Parathyroid adenoma (tissue), 2 donors: Measurements from ENCODE around the gene CNGB1.

Source experiments
- H2AFZ ChIP-seq: fragments of 300-600 bp; sonication (generic); one replicate; pipeline ENCODE4 v1.7.0; 2017; ENCODE audit warnings: antibody characterized with exemption, mild to moderate bottlenecking
- H3K27ac ChIP-seq: fragments of 300-600 bp; sonication (generic); one replicate; pipeline ENCODE4 v1.7.0; 2017
- H3K27me3 ChIP-seq: fragments of 300-600 bp; sonication (generic); one replicate; pipeline ENCODE4 v1.7.0; 2017; ENCODE audit warnings: low read length; ENCODE audit not compliant: control insufficient read depth, insufficient read depth
- H3K36me3 ChIP-seq: fragments of 300-600 bp; sonication (generic); one replicate; pipeline ENCODE4 v1.7.0; 2017; ENCODE audit warnings: low read length; ENCODE audit not compliant: control insufficient read depth, insufficient read depth
- H3K4me1 ChIP-seq: fragments of 300-600 bp; sonication (generic); one replicate; pipeline ENCODE4 v1.7.0; 2017; ENCODE audit warnings: control low read depth
- H3K4me2 ChIP-seq: fragments of 300-600 bp; sonication (generic); one replicate; pipeline ENCODE4 v1.7.0; 2017; ENCODE audit warnings: low read length
- H3K4me3 ChIP-seq: fragments of 300-600 bp; sonication (generic); one replicate; pipeline ENCODE4 v1.7.0; 2017; ENCODE audit warnings: low read depth, low read length
- H3K79me2 ChIP-seq: fragments of 300-600 bp; sonication (generic); one replicate; pipeline ENCODE4 v1.7.0; 2017; ENCODE audit warnings: control low read depth
- H3K9ac ChIP-seq: fragments of 300-600 bp; sonication (generic); one replicate; pipeline ENCODE4 v1.7.0; 2017; ENCODE audit warnings: mild to moderate bottlenecking
- H3K9me3 ChIP-seq: fragments of 300-600 bp; sonication (generic); one replicate; pipeline ENCODE4 v1.7.0; 2017; ENCODE audit warnings: low read length; ENCODE audit not compliant: control insufficient read depth
- TF ChIP-seq, protein P1 (sequence below): fragments of 300-600 bp; sonication (generic); IDR thresholded peaks from one replicate; pipeline ENCODE4 v1.7.0; 2017; ENCODE audit warnings: antibody characterized with exemption, mild to moderate bottlenecking
- donor health status: primary hyperparathyroidism.

Gene CNGB1

DNA sequence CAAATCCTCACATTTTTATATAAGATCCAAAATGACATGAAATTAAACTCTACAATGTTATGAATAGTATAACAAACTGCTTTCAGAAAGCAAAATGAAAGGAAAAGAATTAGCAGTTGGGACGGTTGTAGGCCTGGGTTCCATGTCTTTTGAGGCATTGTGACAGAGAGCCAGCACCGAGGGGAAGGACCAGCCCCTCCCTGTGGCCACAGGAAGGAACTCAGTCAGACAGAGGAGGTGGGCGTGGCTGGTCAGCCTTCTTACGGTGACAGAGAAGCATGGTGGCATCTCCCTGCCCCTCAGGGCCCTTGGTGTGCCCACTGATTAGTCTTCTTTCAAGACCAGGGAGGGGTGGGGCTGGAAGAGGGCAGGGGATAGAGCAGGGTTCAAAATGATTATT, 23.9 kb upstream of the CNGB1 start:
- Histone ChIP-seq H3K4me2 (no peak overlapping the region), H3K36me3 (no peaks in the 10 kb centered on the region), H3K79me2 (peaks cover 2% of the 10 kb centered on the region), H2AFZ (no peak overlapping the region), H3K9me3 (no peaks in the 10 kb centered on the region), H3K27me3 (no peaks in the 10 kb centered on the region), H3K9ac (no peak overlapping the region), H3K4me1 (peaks cover 8% of the 10 kb centered on the region), H3K4me3 (no peak overlapping the region), H3K27ac (no peak overlapping the region)
- TF ChIP-seq, protein P1, sequence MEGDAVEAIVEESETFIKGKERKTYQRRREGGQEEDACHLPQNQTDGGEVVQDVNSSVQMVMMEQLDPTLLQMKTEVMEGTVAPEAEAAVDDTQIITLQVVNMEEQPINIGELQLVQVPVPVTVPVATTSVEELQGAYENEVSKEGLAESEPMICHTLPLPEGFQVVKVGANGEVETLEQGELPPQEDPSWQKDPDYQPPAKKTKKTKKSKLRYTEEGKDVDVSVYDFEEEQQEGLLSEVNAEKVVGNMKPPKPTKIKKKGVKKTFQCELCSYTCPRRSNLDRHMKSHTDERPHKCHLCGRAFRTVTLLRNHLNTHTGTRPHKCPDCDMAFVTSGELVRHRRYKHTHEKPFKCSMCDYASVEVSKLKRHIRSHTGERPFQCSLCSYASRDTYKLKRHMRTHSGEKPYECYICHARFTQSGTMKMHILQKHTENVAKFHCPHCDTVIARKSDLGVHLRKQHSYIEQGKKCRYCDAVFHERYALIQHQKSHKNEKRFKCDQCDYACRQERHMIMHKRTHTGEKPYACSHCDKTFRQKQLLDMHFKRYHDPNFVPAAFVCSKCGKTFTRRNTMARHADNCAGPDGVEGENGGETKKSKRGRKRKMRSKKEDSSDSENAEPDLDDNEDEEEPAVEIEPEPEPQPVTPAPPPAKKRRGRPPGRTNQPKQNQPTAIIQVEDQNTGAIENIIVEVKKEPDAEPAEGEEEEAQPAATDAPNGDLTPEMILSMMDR = peak; percentile 39

DNA sequence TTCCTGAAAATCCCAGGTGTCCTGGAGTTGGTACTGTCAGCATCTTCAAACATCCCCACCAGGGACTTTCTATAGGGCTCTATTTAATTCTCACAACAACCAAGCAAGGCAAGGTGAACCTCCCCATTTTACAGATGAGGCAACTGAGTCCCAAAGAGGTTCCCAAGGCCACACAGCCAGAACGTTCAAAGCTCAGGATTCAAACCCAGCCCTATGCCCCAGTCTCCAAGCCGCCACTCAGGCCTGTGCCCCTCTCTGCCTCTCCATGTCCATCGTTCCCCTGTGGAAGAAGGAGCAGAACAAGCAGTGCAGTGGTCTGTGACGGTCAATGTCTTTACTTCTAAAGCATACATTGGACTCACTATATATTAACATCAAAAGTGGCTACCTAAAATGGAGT, 23.4 kb upstream of the CNGB1 start:
- Histone ChIP-seq H3K79me2 (peaks cover 2% of the 10 kb centered on the region), H3K9ac (no peak overlapping the region), H3K4me3 (no peak overlapping the region), H3K27ac (no peak overlapping the region), H2AFZ (no peak overlapping the region), H3K27me3 (no peaks in the 10 kb centered on the region), H3K9me3 (no peaks in the 10 kb centered on the region), H3K4me2 (no peak overlapping the region), H3K36me3 (no peaks in the 10 kb centered on the region), H3K4me1 (peaks cover 6% of the 10 kb centered on the region)
- TF ChIP-seq, protein P1 = no peak

DNA sequence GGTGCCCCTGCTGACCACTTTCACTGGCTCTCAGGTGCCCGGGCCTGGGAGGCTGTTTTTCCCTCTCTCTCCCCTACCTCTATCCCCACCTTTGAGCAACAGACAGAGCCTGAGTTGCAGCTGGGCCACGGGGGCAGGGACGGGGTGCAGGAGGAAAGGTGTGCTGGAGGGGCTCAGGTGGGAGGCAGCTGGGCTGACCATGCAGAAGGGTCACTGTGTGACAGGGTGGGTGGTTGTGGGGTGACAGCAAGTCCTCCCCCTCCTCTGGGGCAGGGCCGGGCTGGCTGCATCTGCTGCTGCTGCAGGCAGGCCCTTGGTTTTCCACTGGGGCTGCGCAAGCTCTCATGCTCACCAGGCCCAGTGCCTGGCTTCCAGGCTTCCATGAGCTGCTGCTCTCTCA, 23.0 kb upstream of the CNGB1 start:
- no peak overlapping the region for H3K9ac ChIP-seq
- no peak overlapping the region for H3K27ac ChIP-seq
- H3K9me3 ChIP-seq = no peaks in the 10 kb centered on the region
- H3K79me2 ChIP-seq = peaks cover 2% of the 10 kb centered on the region
- no peak overlapping the region for H3K4me3 ChIP-seq
- H3K4me1 ChIP-seq = peaks cover 2% of the 10 kb centered on the region
- H3K27me3 ChIP-seq = no peaks in the 10 kb centered on the region
- H3K4me2 ChIP-seq = no peak overlapping the region
- TF ChIP-seq, protein P1 = no peak
- no peak overlapping the region for H2AFZ ChIP-seq
- no peaks in the 10 kb centered on the region for H3K36me3 ChIP-seq

DNA sequence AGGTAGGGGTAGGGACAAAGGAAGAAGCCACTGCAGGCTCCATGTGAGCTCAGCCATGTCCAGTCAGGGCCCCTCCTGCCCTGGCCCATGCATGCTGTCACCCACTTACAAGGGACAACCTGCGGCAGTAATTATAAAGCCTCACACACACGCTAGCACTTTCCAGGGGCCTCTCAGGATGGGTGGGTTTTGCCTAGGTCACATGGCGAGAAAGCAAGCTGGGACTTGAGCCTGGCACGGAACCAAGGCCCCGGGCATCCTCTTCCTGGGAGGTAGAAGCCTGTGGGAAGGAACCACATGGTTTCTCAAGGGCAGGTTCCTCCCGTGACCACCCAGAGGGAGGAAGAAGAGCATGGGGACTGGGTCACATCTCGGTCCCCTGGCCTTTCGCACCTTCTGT, 22.5 kb upstream of the CNGB1 start:
- no peak overlapping the region for H2AFZ ChIP-seq
- TF ChIP-seq, protein P1 = no peak
- H3K27me3 ChIP-seq = no peaks in the 10 kb centered on the region
- no peaks in the 10 kb centered on the region for H3K36me3 ChIP-seq
- H3K9me3 ChIP-seq = no peaks in the 10 kb centered on the region
- H3K4me2 ChIP-seq = no peak overlapping the region
- H3K9ac ChIP-seq = no peak overlapping the region
- no peak overlapping the region for H3K27ac ChIP-seq
- H3K4me3 ChIP-seq = no peak overlapping the region
- H3K4me1 ChIP-seq = no peaks in the 10 kb centered on the region
- peaks cover 2% of the 10 kb centered on the region for H3K79me2 ChIP-seq

DNA sequence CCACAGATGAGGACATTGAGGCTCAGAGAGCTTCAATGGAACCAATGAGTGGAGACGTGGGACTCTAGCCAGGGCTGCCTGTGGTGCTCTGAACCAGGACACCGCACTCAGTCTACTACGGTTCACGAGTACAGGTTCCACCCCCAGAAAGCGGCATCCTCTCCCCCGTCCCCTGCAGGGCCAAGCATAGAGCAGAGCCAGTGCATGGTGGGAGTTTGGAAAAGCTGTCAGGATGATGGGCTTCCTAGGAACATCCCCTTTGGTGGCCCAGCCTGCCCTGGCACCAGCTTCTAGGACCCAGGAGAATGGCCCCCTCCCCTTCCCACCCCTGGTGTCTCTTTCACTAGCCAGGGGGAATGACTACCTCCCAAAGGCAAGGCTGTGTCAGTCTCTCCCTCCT, 21.2 kb upstream of the CNGB1 start:
- Histone ChIP-seq H3K4me2 (no peak overlapping the region), H2AFZ (no peak overlapping the region), H3K27ac (no peak overlapping the region), H3K9me3 (no peaks in the 10 kb centered on the region), H3K27me3 (no peaks in the 10 kb centered on the region), H3K79me2 (peaks cover 2% of the 10 kb centered on the region), H3K4me3 (no peak overlapping the region), H3K4me1 (no peaks in the 10 kb centered on the region), H3K9ac (no peak overlapping the region), H3K36me3 (no peaks in the 10 kb centered on the region)
- TF ChIP-seq, protein P1 = no peak
